Epithelial cell of proximal tubule (primary cell): ENCODE data around the gene EPHA1. TPM values are rescaled to one million over a fixed set of nuclear protein-coding genes. Genes with fewer than 3 reads are reported as not detected.

Experiments
- DNase-seq: peaks from one replicate; pipeline ENCODE4 v3.0.0-alpha.2; 2011; ENCODE audit warnings: low read depth
- H3K4me3 ChIP-seq: 2 replicates; pipeline ENCODE4 v1.5.1; 2011; ENCODE audit warnings: low read depth, mild to moderate bottlenecking, low read length
- CTCF ChIP-seq: conservative IDR thresholded peaks from 2 replicates; pipeline ENCODE4 v1.5.1; 2012; ENCODE audit warnings: low read depth, mild to moderate bottlenecking, low read length
- total RNA-seq: library from RNA; depleted of rRNA; stranded (reverse); fragments of >200 nt; gene quantifications from 2 replicates; pipeline ENCODE4 v1.2.3, GENCODE V29; 2015

The EPHA1 gene
- total RNA-seq, 1 donor from 2014 or later = 14.4 TPM

GRCh38 chr7:143444063-143444782 lies 35.6 kb upstream of the EPHA1 start:
- TF ChIP-seq CTCF = no peak

GRCh38 chr7:143443153-143443552 lies 34.5 kb upstream of the EPHA1 start, which contains the start of gene TAS2R60:
Gene TAS2R60 (plus strand): TSS chr7:143443453. CDS start chr7:143443453, 0 bp downstream.
- no peak for TF ChIP-seq CTCF
- H3K4me3 ChIP-seq = no peak within 1 kb of the TSS
- DNase-seq = no peak

More at GRCh38 chr7:143444063-143444782, 35.6 kb upstream of the EPHA1 start:
- no peak for DNase-seq
- H3K4me3 ChIP-seq = no peak overlapping the region

GRCh38 chr7:143439866-143440265 lies 31.2 kb upstream of the EPHA1 start:
- no peak overlapping the region for H3K4me3 ChIP-seq
- no peak for DNase-seq
- no peak for TF ChIP-seq CTCF

GRCh38 chr7:143437578-143437977 lies 28.9 kb upstream of the EPHA1 start:
- no peak overlapping the region for H3K4me3 ChIP-seq
- no peak for DNase-seq
- no peak for TF ChIP-seq CTCF

- H3K4me3 ChIP-seq = no peak overlapping the region
- DNase-seq = no peak
- TF ChIP-seq CTCF = no peak
Observed at GRCh38 chr7:143436325-143436946, 27.8 kb upstream of the EPHA1 start.

GRCh38 chr7:143435266-143435665 lies 26.6 kb upstream of the EPHA1 start:
- no peak for TF ChIP-seq CTCF
- H3K4me3 ChIP-seq = no peak overlapping the region
- no peak for DNase-seq
